GM23338 (cell line): Measurements from ENCODE around the gene RHOV. TPM values are rescaled to one million over a fixed set of nuclear protein-coding genes. Genes with fewer than 3 reads are reported as not detected.
A peak's percentile ranks its signal among the peaks of the same experiment; 100 is the strongest.

ENCODE experiments used
- ATAC-seq: fragments of 200-7000 bp; cut with Tn5 transposase; 3 replicates; pipeline ENCODE4 v1.9.1; 2020
- DNase-seq: peaks from one replicate; pipeline ENCODE4 v3.0.0-alpha.2; 2015; ENCODE audit warnings: low spot score
- H2AFZ ChIP-seq: fragments of 200-600 bp; sonication (generic); 2 replicates; pipeline ENCODE4 v1.8.0; 2016; ENCODE audit warnings: antibody characterized with exemption, mild to moderate bottlenecking, moderate library complexity
- H3F3A ChIP-seq: fragments of 200-600 bp; sonication (generic); replicated peaks from 2 replicates; pipeline ENCODE4 v1.8.0; 2017; ENCODE audit warnings: antibody characterized with exemption, mixed run types, low read depth
- H3K27ac ChIP-seq: fragments of 200-600 bp; sonication (generic); 2 replicates; pipeline ENCODE4 v1.6.1; 2016; ENCODE audit warnings: low read depth
- H3K27me3 ChIP-seq: fragments of 200-600 bp; sonication (generic); 2 replicates; pipeline ENCODE4 v1.8.0; 2016; ENCODE audit warnings: mild to moderate bottlenecking, mixed run types, moderate library complexity; ENCODE audit not compliant: insufficient read depth
- H3K36me3 ChIP-seq: fragments of 200-600 bp; sonication (generic); 2 replicates; pipeline ENCODE4 v1.8.0; 2016; ENCODE audit warnings: mild to moderate bottlenecking; ENCODE audit not compliant: insufficient read depth
- H3K4me1 ChIP-seq: fragments of 200-600 bp; sonication (generic); 2 replicates; pipeline ENCODE4 v1.8.0; 2016; ENCODE audit warnings: mild to moderate bottlenecking, moderate library complexity; ENCODE audit not compliant: insufficient read depth
- H3K4me2 ChIP-seq: fragments of 200-600 bp; sonication (generic); 2 replicates; pipeline ENCODE4 v1.7.1; 2017; ENCODE audit warnings: mixed run types
- H3K4me3 ChIP-seq: fragments of 200-600 bp; sonication (generic); 2 replicates; pipeline ENCODE4 v1.6.1; 2016; ENCODE audit warnings: mixed run types
- H3K79me2 ChIP-seq: fragments of 200-600 bp; sonication (generic); replicated peaks from 2 replicates; pipeline ENCODE4 v1.8.0; 2017; ENCODE audit warnings: mild to moderate bottlenecking; ENCODE audit not compliant: insufficient read depth
- H3K9me2 ChIP-seq: fragments of 200-600 bp; sonication (generic); 2 replicates; pipeline ENCODE4 v1.8.0; 2017; ENCODE audit not compliant: insufficient read depth
- H4K20me1 ChIP-seq: fragments of 200-600 bp; sonication (generic); replicated peaks from 2 replicates; pipeline ENCODE4 v1.8.0; 2017; ENCODE audit warnings: mild to moderate bottlenecking; ENCODE audit not compliant: insufficient read depth
- H3K27ac Mint-ChIP-seq: 2 replicates; pipeline ENCODE4 v1.8.0; 2020; ENCODE audit warnings: inconsistent platforms, mild to moderate bottlenecking, moderate library complexity, mixed read lengths
- H3K27me3 Mint-ChIP-seq: 3 replicates; pipeline ENCODE4 v1.8.0; 2022; ENCODE audit warnings: low read depth, mild to moderate bottlenecking, moderate library complexity, mixed read lengths, inconsistent platforms; ENCODE audit not compliant: insufficient read depth, poor library complexity
- H3K36me3 Mint-ChIP-seq: 3 replicates; pipeline ENCODE4 v1.8.0; 2021; ENCODE audit warnings: low read depth, mild to moderate bottlenecking, inconsistent platforms, moderate library complexity, mixed read lengths
- H3K4me1 Mint-ChIP-seq: 3 replicates; pipeline ENCODE4 v1.8.0; 2020; ENCODE audit warnings: mild to moderate bottlenecking, inconsistent platforms, mixed read lengths
- H3K4me3 Mint-ChIP-seq: 3 replicates; pipeline ENCODE4 v1.8.0; 2021; ENCODE audit warnings: moderate library complexity, mild to moderate bottlenecking, inconsistent platforms, mixed read lengths
- H3K9me3 Mint-ChIP-seq: 3 replicates; pipeline ENCODE4 v1.8.0; 2020; ENCODE audit warnings: moderate library complexity, mild to moderate bottlenecking, inconsistent platforms, mixed read lengths
- CREB1 ChIP-seq: fragments of 250-450 bp; sonication (Bioruptor Pico); IDR thresholded peaks from 2 replicates; pipeline ENCODE4 v1.5.0; 2020; ENCODE audit warnings: low read depth, mild to moderate bottlenecking, moderate library complexity
- EZH2 ChIP-seq: fragments of 200-600 bp; sonication (generic); IDR thresholded peaks from one replicate; pipeline ENCODE4 v1.8.0; 2017; ENCODE audit warnings: antibody characterized with exemption, mild to moderate bottlenecking, low read depth; ENCODE audit not compliant: unreplicated experiment
- EZH2phosphoT487 ChIP-seq: fragments of 200-600 bp; sonication (generic); IDR thresholded peaks from one replicate; pipeline ENCODE4 v1.8.1; 2018; ENCODE audit warnings: antibody characterized with exemption; ENCODE audit not compliant: unreplicated experiment
- JUNB ChIP-seq: IDR thresholded peaks from one replicate; pipeline ENCODE4 v1.6.1; 2016; ENCODE audit warnings: antibody characterized with exemption; ENCODE audit not compliant: unreplicated experiment
- POLR2AphosphoS5 ChIP-seq: IDR thresholded peaks from 2 replicates; pipeline ENCODE4 v1.6.1; 2016; ENCODE audit warnings: antibody characterized with exemption, low read depth
- STAT1 ChIP-seq: IDR thresholded peaks from one replicate; pipeline ENCODE4 v1.6.1; 2016; ENCODE audit warnings: antibody characterized with exemption; ENCODE audit not compliant: unreplicated experiment
- ZNF331 ChIP-seq: fragments of 250-450 bp; sonication (Bioruptor Pico); IDR thresholded peaks from 2 replicates; pipeline ENCODE4 v1.5.0; 2020; ENCODE audit warnings: low read depth, mild to moderate bottlenecking, moderate library complexity
- polyA plus RNA-seq: library from polyadenylated mRNA; unstranded; fragments of >200 nt; fragmentation: Nextera tagmentation; extraction: Ambion mirVana; gene quantifications from 2 replicates; pipeline ENCODE4 v1.2.1, GENCODE V29; 2016
- total RNA-seq: library from RNA; depleted of rRNA; stranded (reverse); fragments of >200 nt; shearing (Covaris generic); gene quantifications from 2 replicates; pipeline ENCODE4 v1.2.3, GENCODE V29; 2014
- TF ChIP-seq, protein P1 (sequence below), 2 experiments: fragments of 200-600 bp in 1 of 2; sonication (generic) in 1 of 2; conservative IDR thresholded peaks; 2 replicates each; pipeline versions ENCODE4 v1.5.1 to v1.6.1; 2016 to 2017; ENCODE audit warnings: antibody characterized with exemption in 2 of 2, low read depth in 2 of 2, mild to moderate bottlenecking in 2 of 2, moderate library complexity in 1 of 2
- TF ChIP-seq, protein P2 (sequence below): IDR thresholded peaks from 2 replicates; pipeline ENCODE4 v1.6.1; 2016; ENCODE audit warnings: antibody characterized with exemption

RHOV gene
- total and polyA plus RNA-seq, 2 experiments from 2014 or later, result 4.4 to 4.7 TPM

- Histone ChIP-seq H3K9me2 (no peaks in the 10 kb centered on the region), H2AFZ (peak overlapping the region; percentile 74), H3K4me2 (peak overlapping the region; percentile 100), H3K27me3 (0 out of 2 replicates have a peak, but pooled peaks cover 4% of the 10 kb centered on the region), H3K27ac (peak overlapping the region; percentile 74; the same call in 1 of the 2 replicates), H4K20me1 (peaks cover 36% of the 10 kb centered on the region), H3F3A (peaks cover 7% of the 10 kb centered on the region; the same call in 1 of the 2 replicates), H3K79me2 (peaks cover 58% of the 10 kb centered on the region), H3K4me1 (peaks cover 36% of the 10 kb centered on the region), H3K4me3 (peak overlapping the region; percentile 97), H3K36me3 (peaks cover 4% of the 10 kb centered on the region)
- H3K27me3 Mint-ChIP-seq, result peaks cover 24% of the 10 kb centered on the region
- H3K27ac Mint-ChIP-seq, result peak overlapping the region; percentile 95
- DNase-seq, result no peak
- H3K4me1 Mint-ChIP-seq, result peaks cover 42% of the 10 kb centered on the region
- peaks cover 47% of the 10 kb centered on the region for H3K36me3 Mint-ChIP-seq
- no peak for TF ChIP-seq ZNF331 (CRISPR knock-in tag)
- TF ChIP-seq EZH2, result no peak
- H3K4me3 Mint-ChIP-seq, result peak overlapping the region; percentile 99
- ATAC-seq, result no peak
- 0 out of 3 replicates have a peak, but pooled peaks cover 3% of the 10 kb centered on the region for H3K9me3 Mint-ChIP-seq
Measured at GRCh38 chr15:40845036-40845435, 29.0 kb downstream of the RHOV start.

DNA sequence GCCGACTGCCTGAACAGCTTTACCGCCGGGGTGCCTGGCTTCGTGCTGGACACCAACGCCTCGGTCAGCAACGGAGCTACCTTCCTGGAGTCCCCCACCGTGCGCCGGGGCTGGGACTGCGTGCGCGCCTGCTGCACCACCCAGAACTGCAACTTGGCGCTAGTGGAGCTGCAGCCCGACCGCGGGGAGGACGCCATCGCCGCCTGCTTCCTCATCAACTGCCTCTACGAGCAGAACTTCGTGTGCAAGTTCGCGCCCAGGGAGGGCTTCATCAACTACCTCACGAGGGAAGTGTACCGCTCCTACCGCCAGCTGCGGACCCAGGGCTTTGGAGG lies 29.4 kb downstream of the RHOV start:
- Histone ChIP-seq H3K4me2 (peak overlapping the region; percentile 100), H4K20me1 (peaks cover 32% of the 10 kb centered on the region), H3F3A (peaks cover 7% of the 10 kb centered on the region; the same call in 1 of the 2 replicates), H3K4me1 (peaks cover 36% of the 10 kb centered on the region), H3K36me3 (peaks cover 2% of the 10 kb centered on the region), H3K9me2 (no peaks in the 10 kb centered on the region), H3K79me2 (peaks cover 54% of the 10 kb centered on the region), H2AFZ (peak overlapping the region; percentile 74), H3K4me3 (peak overlapping the region; percentile 97), H3K27me3 (0 out of 2 replicates have a peak, but pooled peaks cover 4% of the 10 kb centered on the region), H3K27ac (peak overlapping the region; percentile 74; the same call in 1 of the 2 replicates)
- ATAC-seq (peak; percentile 33), DNase-seq (peak; percentile 59)
- Mint-ChIP-seq H3K9me3 (0 out of 3 replicates have a peak, but pooled peaks cover 3% of the 10 kb centered on the region), H3K27me3 (peaks cover 24% of the 10 kb centered on the region), H3K4me3 (peak overlapping the region; percentile 99), H3K36me3 (peaks cover 43% of the 10 kb centered on the region), H3K4me1 (peaks cover 42% of the 10 kb centered on the region), H3K27ac (peak overlapping the region; percentile 95)
- TF ChIP-seq STAT1, result no peak
- no peak for TF ChIP-seq EZH2phosphoT487
- TF ChIP-seq, protein P1, sequence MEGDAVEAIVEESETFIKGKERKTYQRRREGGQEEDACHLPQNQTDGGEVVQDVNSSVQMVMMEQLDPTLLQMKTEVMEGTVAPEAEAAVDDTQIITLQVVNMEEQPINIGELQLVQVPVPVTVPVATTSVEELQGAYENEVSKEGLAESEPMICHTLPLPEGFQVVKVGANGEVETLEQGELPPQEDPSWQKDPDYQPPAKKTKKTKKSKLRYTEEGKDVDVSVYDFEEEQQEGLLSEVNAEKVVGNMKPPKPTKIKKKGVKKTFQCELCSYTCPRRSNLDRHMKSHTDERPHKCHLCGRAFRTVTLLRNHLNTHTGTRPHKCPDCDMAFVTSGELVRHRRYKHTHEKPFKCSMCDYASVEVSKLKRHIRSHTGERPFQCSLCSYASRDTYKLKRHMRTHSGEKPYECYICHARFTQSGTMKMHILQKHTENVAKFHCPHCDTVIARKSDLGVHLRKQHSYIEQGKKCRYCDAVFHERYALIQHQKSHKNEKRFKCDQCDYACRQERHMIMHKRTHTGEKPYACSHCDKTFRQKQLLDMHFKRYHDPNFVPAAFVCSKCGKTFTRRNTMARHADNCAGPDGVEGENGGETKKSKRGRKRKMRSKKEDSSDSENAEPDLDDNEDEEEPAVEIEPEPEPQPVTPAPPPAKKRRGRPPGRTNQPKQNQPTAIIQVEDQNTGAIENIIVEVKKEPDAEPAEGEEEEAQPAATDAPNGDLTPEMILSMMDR (conservative IDR thresholded peaks at IDR 0.05; ENCODE audit: low read depth in 2 of 2), result no peak

DNA sequence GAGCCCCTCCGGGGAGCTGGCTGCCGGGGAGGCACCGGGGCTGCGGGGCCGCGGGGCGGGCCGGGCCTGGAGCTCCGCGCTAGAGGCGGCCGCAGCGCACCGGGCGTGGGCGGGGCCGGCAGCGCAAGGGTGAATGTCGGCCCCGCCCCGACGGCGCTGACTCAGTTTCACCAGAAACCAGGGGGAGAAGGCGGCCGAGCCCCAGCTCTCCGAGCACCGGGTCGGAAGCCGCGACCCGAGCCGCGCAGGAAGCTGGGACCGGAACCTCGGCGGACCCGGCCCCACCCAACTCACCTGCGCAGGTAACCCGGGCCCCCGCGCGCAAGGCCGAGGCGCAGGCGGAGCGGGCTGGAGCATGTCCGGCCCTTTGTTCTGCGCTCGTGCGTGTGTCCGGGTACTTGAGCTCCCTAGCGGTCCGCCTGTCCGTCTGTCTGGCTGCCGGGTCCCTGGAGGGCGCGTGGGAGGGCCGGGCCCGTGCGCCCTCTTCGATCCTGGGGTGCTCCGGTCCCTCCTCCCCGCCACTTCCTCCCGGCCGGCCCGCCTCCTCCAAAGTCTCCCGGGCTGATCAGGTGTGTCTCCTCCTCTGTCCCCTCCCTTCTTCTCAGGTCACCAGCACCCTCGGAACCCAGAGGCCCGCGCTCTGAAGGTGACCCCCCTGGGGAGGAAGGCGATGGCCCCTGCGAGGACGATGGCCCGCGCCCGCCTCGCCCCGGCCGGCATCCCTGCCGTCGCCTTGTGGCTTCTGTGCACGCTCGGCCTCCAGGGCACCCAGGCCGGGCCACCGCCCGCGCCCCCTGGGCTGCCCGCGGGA lies 29.9 kb downstream of the RHOV start, which contains the start of gene SPINT1:
Gene SPINT1, plus strand, starts transcription at position 164 of the 811 bp plus-strand sequence. Its CDS starts 507 bp downstream, at position 671.
- TF ChIP-seq CREB1 (CRISPR knock-in tag), result no peak
- peak; percentile 65; the same call in 1 of the 2 replicates for TF ChIP-seq POLR2AphosphoS5
- no peak for TF ChIP-seq ZNF331 (CRISPR knock-in tag)
- TF ChIP-seq, protein P2, sequence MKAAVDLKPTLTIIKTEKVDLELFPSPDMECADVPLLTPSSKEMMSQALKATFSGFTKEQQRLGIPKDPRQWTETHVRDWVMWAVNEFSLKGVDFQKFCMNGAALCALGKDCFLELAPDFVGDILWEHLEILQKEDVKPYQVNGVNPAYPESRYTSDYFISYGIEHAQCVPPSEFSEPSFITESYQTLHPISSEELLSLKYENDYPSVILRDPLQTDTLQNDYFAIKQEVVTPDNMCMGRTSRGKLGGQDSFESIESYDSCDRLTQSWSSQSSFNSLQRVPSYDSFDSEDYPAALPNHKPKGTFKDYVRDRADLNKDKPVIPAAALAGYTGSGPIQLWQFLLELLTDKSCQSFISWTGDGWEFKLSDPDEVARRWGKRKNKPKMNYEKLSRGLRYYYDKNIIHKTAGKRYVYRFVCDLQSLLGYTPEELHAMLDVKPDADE, result peak; percentile 34; the same call in 1 of the 2 replicates
- TF ChIP-seq JUNB, result no peak
- no peak for TF ChIP-seq EZH2phosphoT487
- Mint-ChIP-seq H3K4me1 (peaks cover 42% of the 10 kb centered on the region), H3K4me3 (peak within 1 kb of the TSS; percentile 99), H3K9me3 (0 out of 3 replicates have a peak, but pooled peaks cover 3% of the 10 kb centered on the region), H3K36me3 (peaks cover 38% of the 10 kb centered on the region), H3K27me3 (peaks cover 22% of the 10 kb centered on the region), H3K27ac (peak within 1 kb of the TSS; percentile 95)
- peaks cover 7% of the 10 kb centered on the region; the same call in 1 of the 2 replicates for H3F3A ChIP-seq
- no peaks in the 10 kb centered on the region; the same call in 1 of the 2 replicates for H3K36me3 ChIP-seq
- 0 out of 2 replicates have a peak, but pooled peaks cover 4% of the 10 kb centered on the region for H3K27me3 ChIP-seq
- DNase-seq, result peak; percentile 74
- peaks cover 36% of the 10 kb centered on the region for H3K4me1 ChIP-seq
- H4K20me1 ChIP-seq, result peaks cover 27% of the 10 kb centered on the region
- peak within 1 kb of the TSS; percentile 97 for H3K4me3 ChIP-seq
- H2AFZ ChIP-seq, result peak within 1 kb of the TSS; percentile 87
- no peaks in the 10 kb centered on the region for H3K9me2 ChIP-seq
- peak; percentile 70 for ATAC-seq
- peaks cover 48% of the 10 kb centered on the region for H3K79me2 ChIP-seq
- peak within 1 kb of the TSS; percentile 74; the same call in 1 of the 2 replicates for H3K27ac ChIP-seq
- peak within 1 kb of the TSS; percentile 100 for H3K4me2 ChIP-seq
